Measurements from ENCODE around the gene KRTCAP2.

DNA sequence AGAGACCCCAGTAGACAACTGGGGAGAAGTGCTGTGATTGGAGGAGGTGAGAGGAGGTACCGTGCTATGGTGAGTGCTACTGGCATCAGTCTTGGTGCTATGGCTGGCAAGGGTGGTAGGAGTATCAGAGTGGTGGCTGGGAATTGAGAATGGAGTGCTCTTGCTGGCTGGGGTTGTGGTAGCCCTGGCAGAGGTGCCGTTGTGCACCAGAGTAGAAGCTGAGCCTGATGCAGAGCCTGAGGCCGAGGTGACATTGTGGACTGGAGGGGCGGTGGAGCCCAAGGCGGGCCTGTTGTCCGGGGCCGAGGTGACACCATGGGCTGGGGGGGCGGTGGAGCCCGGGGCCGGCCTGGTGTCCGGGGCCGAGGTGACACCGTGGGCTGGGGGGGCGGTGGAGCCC is 15.2 kb upstream of the KRTCAP2 start:
- TF ChIP-seq, protein P1, sequence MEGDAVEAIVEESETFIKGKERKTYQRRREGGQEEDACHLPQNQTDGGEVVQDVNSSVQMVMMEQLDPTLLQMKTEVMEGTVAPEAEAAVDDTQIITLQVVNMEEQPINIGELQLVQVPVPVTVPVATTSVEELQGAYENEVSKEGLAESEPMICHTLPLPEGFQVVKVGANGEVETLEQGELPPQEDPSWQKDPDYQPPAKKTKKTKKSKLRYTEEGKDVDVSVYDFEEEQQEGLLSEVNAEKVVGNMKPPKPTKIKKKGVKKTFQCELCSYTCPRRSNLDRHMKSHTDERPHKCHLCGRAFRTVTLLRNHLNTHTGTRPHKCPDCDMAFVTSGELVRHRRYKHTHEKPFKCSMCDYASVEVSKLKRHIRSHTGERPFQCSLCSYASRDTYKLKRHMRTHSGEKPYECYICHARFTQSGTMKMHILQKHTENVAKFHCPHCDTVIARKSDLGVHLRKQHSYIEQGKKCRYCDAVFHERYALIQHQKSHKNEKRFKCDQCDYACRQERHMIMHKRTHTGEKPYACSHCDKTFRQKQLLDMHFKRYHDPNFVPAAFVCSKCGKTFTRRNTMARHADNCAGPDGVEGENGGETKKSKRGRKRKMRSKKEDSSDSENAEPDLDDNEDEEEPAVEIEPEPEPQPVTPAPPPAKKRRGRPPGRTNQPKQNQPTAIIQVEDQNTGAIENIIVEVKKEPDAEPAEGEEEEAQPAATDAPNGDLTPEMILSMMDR (IDR thresholded peaks at IDR 0.05; ENCODE audit: low read depth, low read length, missing input control): no peak
- no peak for TF ChIP-seq RAD21 (IDR thresholded peaks at IDR 0.05)
- no peak for TF ChIP-seq RXRA (IDR thresholded peaks at IDR 0.05)
- TF ChIP-seq, protein P2, sequence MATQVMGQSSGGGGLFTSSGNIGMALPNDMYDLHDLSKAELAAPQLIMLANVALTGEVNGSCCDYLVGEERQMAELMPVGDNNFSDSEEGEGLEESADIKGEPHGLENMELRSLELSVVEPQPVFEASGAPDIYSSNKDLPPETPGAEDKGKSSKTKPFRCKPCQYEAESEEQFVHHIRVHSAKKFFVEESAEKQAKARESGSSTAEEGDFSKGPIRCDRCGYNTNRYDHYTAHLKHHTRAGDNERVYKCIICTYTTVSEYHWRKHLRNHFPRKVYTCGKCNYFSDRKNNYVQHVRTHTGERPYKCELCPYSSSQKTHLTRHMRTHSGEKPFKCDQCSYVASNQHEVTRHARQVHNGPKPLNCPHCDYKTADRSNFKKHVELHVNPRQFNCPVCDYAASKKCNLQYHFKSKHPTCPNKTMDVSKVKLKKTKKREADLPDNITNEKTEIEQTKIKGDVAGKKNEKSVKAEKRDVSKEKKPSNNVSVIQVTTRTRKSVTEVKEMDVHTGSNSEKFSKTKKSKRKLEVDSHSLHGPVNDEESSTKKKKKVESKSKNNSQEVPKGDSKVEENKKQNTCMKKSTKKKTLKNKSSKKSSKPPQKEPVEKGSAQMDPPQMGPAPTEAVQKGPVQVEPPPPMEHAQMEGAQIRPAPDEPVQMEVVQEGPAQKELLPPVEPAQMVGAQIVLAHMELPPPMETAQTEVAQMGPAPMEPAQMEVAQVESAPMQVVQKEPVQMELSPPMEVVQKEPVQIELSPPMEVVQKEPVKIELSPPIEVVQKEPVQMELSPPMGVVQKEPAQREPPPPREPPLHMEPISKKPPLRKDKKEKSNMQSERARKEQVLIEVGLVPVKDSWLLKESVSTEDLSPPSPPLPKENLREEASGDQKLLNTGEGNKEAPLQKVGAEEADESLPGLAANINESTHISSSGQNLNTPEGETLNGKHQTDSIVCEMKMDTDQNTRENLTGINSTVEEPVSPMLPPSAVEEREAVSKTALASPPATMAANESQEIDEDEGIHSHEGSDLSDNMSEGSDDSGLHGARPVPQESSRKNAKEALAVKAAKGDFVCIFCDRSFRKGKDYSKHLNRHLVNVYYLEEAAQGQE (IDR thresholded peaks at IDR 0.05): no peak
- TF ChIP-seq, protein P3, sequence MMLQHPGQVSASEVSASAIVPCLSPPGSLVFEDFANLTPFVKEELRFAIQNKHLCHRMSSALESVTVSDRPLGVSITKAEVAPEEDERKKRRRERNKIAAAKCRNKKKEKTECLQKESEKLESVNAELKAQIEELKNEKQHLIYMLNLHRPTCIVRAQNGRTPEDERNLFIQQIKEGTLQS (IDR thresholded peaks at IDR 0.05): no peak
- no peak for TF ChIP-seq SP1 (IDR thresholded peaks at IDR 0.05)
- TF ChIP-seq TAF1 (conservative IDR thresholded peaks at IDR 0.05): no peak
- no peak for TF ChIP-seq YY1 (IDR thresholded peaks at IDR 0.05)
- TF ChIP-seq, protein P4, sequence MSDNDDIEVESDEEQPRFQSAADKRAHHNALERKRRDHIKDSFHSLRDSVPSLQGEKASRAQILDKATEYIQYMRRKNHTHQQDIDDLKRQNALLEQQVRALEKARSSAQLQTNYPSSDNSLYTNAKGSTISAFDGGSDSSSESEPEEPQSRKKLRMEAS (IDR thresholded peaks at IDR 0.05): no peak
- no peak for TF ChIP-seq EGR1 (IDR thresholded peaks at IDR 0.05; ENCODE audit: low read depth in 2 of 2)
- TF ChIP-seq GABPA (IDR thresholded peaks at IDR 0.05 in 1 of 2, conservative IDR thresholded peaks at IDR 0.05 in 1 of 2): no peak
- TF ChIP-seq JUND (IDR thresholded peaks at IDR 0.05): no peak
